Right lobe of liver (tissue), 4 donors: Measurements from ENCODE around the gene SRPK3.

ENCODE experiments used
- POLR2A ChIP-seq: fragments of 450-650 bp; IDR thresholded peaks from one replicate; pipeline ENCODE4 v1.6.1; 2017; ENCODE audit warnings: antibody characterized with exemption, mild to moderate bottlenecking
- TF ChIP-seq, protein P1 (sequence below), 4 donors: fragments of 200-600 bp in 3 of 4; fragments of 450-650 bp in 1 of 4; IDR thresholded peaks; one replicate each; pipeline versions ENCODE4 v1.5.1 to v1.8.0; 2016 to 2022; ENCODE audit warnings: antibody characterized with exemption in 4 of 4, mild to moderate bottlenecking in 2 of 4
- donor health status: DM: no; HTN: no; CAD: no.
- donor health status: DM: no; HTN: no; CAD: no.
- donor health status: DM: no; HTN: yes; CAD: no.

DNA sequence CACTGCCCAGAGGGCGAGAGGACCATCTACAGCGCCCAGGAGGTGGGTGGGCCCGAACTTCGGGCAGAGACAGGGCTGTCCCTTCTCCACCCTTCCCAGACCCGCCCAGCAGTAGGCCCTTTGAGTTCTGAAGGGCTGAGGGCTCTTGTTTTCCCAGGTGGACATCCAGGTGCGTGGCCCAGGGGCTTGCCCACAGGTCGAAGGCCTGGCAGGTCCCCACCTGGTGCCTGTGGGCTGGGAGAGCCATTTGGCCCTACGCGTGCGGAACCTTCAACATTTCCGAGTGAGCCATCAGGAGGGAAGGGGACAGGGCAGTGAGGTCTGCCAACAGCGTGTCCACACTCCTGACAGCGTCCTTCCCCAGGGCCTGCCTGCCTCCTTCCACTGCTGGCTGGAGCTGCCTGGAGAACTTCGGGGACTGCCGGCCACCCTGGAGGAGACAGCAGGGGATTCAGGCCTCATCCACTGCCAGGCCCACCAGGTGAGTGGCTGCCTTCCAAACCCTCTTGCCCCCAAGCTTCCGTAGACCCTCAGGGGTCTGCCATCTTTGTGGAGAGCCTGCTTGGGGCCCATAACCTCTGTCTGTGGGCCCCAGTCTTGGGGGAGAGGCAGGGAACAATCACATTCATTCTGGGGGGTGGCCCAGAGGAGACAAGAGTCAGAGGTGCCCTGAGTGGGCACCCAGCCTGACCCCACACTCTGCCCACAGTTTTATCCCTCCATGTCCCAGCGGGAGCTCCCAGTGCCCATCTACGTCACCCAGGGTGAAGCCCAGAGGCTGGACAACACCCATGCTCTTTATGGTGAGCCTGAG lies 10.0 kb upstream of the SRPK3 start:
- TF ChIP-seq, protein P1, sequence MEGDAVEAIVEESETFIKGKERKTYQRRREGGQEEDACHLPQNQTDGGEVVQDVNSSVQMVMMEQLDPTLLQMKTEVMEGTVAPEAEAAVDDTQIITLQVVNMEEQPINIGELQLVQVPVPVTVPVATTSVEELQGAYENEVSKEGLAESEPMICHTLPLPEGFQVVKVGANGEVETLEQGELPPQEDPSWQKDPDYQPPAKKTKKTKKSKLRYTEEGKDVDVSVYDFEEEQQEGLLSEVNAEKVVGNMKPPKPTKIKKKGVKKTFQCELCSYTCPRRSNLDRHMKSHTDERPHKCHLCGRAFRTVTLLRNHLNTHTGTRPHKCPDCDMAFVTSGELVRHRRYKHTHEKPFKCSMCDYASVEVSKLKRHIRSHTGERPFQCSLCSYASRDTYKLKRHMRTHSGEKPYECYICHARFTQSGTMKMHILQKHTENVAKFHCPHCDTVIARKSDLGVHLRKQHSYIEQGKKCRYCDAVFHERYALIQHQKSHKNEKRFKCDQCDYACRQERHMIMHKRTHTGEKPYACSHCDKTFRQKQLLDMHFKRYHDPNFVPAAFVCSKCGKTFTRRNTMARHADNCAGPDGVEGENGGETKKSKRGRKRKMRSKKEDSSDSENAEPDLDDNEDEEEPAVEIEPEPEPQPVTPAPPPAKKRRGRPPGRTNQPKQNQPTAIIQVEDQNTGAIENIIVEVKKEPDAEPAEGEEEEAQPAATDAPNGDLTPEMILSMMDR (IDR thresholded peaks at IDR 0.05), result no peak
- no peak for TF ChIP-seq POLR2A
